Astrocyte (in vitro differentiated cells and primary cell): Measurements from ENCODE around the gene CREB3L2. TPM values are rescaled to one million over a fixed set of nuclear protein-coding genes. Genes with fewer than 3 reads are reported as not detected.

Experiments used
- DNase-seq: peaks from one replicate; pipeline ENCODE4 v3.0.0-alpha.2; 2010; ENCODE audit warnings: low read depth
- FAIRE-seq: peaks from 2 replicates; lab custom pipeline; 2011; peaks lifted over from hg19 to GRCh38; lab: Jason Lieb, UNC
- H2AFZ ChIP-seq: 2 replicates; pipeline ENCODE4 v1.6.0; 2012; ENCODE audit warnings: low read depth, low read length, inconsistent platforms
- H3K27ac ChIP-seq: 2 replicates; pipeline ENCODE4 v1.5.1; 2011; ENCODE audit warnings: low read depth, low read length, inconsistent platforms
- H3K27me3 ChIP-seq: 2 replicates; pipeline ENCODE4 v1.6.0; 2011; ENCODE audit warnings: low read length, inconsistent platforms; ENCODE audit not compliant: insufficient read depth
- H3K36me3 ChIP-seq: 2 replicates; pipeline ENCODE4 v1.5.1; 2011; ENCODE audit warnings: low read length, inconsistent platforms; ENCODE audit not compliant: insufficient read depth
- H3K4me1 ChIP-seq: 2 replicates; pipeline ENCODE4 v1.5.1; 2011; ENCODE audit warnings: low read length, inconsistent platforms; ENCODE audit not compliant: insufficient read depth
- H3K4me2 ChIP-seq: 2 replicates; pipeline ENCODE4 v1.6.0; 2012; ENCODE audit warnings: low read length, inconsistent platforms
- H3K4me3 ChIP-seq: 2 replicates; pipeline ENCODE4 v1.5.1; 2011; ENCODE audit warnings: low read depth, mild to moderate bottlenecking, low read length, inconsistent platforms; ENCODE audit not compliant: insufficient read depth
- H3K79me2 ChIP-seq: 2 replicates; pipeline ENCODE4 v1.6.0; 2012; ENCODE audit warnings: mild to moderate bottlenecking, low read length, inconsistent platforms; ENCODE audit not compliant: insufficient read depth
- H3K9ac ChIP-seq: 2 replicates; pipeline ENCODE4 v1.6.0; 2012; ENCODE audit warnings: mild to moderate bottlenecking, low read length, inconsistent platforms
- H3K9me3 ChIP-seq: 2 replicates; pipeline ENCODE4 v1.5.1; 2012; ENCODE audit warnings: low read depth, mild to moderate bottlenecking, low read length, inconsistent platforms; ENCODE audit not compliant: insufficient read depth
- H4K20me1 ChIP-seq: 2 replicates; pipeline ENCODE4 v1.6.0; 2012; ENCODE audit warnings: low read length, inconsistent platforms; ENCODE audit not compliant: insufficient read depth
- H3K27ac Mint-ChIP-seq: one replicate; pipeline ENCODE4 v1.8.0; 2021; ENCODE audit warnings: mild to moderate bottlenecking, mixed read lengths; ENCODE audit not compliant: unreplicated experiment
- H3K27me3 Mint-ChIP-seq: one replicate; pipeline ENCODE4 v1.8.0; 2021; ENCODE audit warnings: low read depth, mixed read lengths; ENCODE audit not compliant: unreplicated experiment
- H3K36me3 Mint-ChIP-seq: one replicate; pipeline ENCODE4 v1.8.0; 2021; ENCODE audit warnings: low read depth, mixed read lengths; ENCODE audit not compliant: unreplicated experiment
- H3K4me1 Mint-ChIP-seq: one replicate; pipeline ENCODE4 v1.8.0; 2021; ENCODE audit warnings: low read depth, mixed read lengths; ENCODE audit not compliant: unreplicated experiment
- H3K4me3 Mint-ChIP-seq: one replicate; pipeline ENCODE4 v1.8.0; 2021; ENCODE audit warnings: mild to moderate bottlenecking, moderate library complexity, mixed read lengths; ENCODE audit not compliant: unreplicated experiment
- H3K9me3 Mint-ChIP-seq: one replicate; pipeline ENCODE4 v1.8.0; 2021; ENCODE audit warnings: mild to moderate bottlenecking, mixed read lengths; ENCODE audit not compliant: unreplicated experiment
- EZH2 ChIP-seq: IDR thresholded peaks from 2 replicates; pipeline ENCODE4 v1.6.1; 2012; ENCODE audit warnings: mild to moderate bottlenecking, low read length, inconsistent platforms; ENCODE audit not compliant: insufficient read depth
- total RNA-seq: library from RNA; stranded (reverse); gene quantifications from 2 replicates; pipeline ENCODE4 v1.2.1, GENCODE V29; 2021
- TF ChIP-seq, protein P1 (sequence below): IDR thresholded peaks from 2 replicates; pipeline ENCODE4 v1.5.1; 2011; ENCODE audit warnings: low read depth, mild to moderate bottlenecking, inconsistent platforms, low read length, moderate library complexity; ENCODE audit not compliant: insufficient read depth

Gene CREB3L2
- total RNA-seq, 1 donor from 2014 or later, result 116 TPM

DNA sequence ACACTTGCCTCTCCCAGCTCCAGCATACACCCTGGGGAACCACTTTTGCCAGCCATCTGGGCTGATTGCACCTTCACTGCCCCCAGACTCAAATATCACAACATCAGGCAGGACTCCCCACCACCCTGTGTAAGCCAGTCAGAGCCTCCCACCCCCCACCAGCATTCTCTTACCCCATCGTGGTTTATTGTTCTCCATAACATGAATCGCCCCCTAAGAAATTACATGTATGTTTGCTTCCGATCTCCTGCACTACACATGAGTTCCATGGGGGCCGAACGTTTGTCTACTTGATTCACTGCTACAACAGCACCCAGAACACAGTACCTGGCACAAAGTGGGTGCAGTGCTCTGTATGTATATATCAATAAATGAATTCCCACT lies 39.4 kb downstream of the CREB3L2 start:
- H4K20me1 ChIP-seq, result peaks cover 75% of the 10 kb centered on the region
- H3K4me3 Mint-ChIP-seq, result peak overlapping the region; percentile 64

DNA sequence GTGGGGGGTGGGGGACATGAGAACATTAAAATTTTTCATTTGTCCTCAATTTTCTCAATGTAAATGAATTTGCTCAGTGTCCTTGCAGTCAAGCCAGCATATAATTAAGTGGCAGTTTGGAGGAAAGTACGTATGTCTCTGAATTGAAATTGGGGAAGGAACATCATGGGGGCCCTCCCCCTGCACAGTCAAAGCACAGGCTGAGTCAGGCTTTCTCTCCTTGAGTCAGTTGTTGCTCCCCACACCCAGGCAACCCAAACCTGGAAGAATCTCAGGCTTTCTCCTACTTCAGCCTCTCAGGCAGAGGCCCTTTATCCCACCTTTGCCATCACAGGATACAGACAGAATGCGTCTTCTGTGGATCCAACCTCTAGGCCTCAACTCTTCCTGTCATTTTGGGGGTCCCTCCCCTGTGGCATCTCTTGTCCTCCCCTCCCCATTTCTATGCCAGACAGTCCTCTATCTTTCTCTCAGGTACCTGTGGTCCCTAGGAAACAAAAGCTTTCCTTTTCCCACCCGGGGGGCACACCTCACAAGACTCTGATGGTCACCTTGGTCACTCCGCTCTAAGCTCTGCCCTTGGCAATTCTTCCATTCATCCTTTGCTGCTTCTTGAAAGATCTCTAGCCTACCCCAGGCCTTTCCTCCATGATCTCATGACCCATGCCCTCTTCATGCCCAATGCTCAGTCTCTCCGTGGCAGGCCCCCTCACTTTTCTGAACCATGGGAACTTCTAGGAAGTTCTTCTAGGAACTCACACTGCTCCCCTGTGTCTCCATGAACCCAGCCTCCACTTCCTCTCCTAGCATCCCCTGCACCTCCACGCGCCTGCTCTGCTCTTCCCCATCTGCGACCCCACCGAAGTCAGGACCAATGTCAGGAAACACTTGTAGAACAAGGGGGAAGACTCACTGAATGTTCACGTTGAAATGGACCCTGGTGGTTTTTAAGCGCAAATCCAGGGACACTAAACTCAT lies 40.4 kb downstream of the CREB3L2 start:
- Histone ChIP-seq H3K9ac (no peak overlapping the region), H3K27ac (peak overlapping the region; percentile 5), H4K20me1 (peaks cover 79% of the 10 kb centered on the region), H2AFZ (no peak overlapping the region), H3K4me1 (peaks cover 15% of the 10 kb centered on the region), H3K4me3 (no peak overlapping the region), H3K79me2 (peaks cover 99% of the 10 kb centered on the region), H3K9me3 (no peaks in the 10 kb centered on the region), H3K36me3 (peaks cover 16% of the 10 kb centered on the region), H3K27me3 (no peaks in the 10 kb centered on the region), H3K4me2 (peak overlapping the region; percentile 39)
- H3K4me3 Mint-ChIP-seq, result peak overlapping the region; percentile 58
- no peaks in the 10 kb centered on the region for H3K27me3 Mint-ChIP-seq
- TF ChIP-seq EZH2, result no peak
- TF ChIP-seq, protein P1, sequence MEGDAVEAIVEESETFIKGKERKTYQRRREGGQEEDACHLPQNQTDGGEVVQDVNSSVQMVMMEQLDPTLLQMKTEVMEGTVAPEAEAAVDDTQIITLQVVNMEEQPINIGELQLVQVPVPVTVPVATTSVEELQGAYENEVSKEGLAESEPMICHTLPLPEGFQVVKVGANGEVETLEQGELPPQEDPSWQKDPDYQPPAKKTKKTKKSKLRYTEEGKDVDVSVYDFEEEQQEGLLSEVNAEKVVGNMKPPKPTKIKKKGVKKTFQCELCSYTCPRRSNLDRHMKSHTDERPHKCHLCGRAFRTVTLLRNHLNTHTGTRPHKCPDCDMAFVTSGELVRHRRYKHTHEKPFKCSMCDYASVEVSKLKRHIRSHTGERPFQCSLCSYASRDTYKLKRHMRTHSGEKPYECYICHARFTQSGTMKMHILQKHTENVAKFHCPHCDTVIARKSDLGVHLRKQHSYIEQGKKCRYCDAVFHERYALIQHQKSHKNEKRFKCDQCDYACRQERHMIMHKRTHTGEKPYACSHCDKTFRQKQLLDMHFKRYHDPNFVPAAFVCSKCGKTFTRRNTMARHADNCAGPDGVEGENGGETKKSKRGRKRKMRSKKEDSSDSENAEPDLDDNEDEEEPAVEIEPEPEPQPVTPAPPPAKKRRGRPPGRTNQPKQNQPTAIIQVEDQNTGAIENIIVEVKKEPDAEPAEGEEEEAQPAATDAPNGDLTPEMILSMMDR, result no peak
- peak overlapping the region; percentile 12 for H3K27ac Mint-ChIP-seq
- DNase-seq (peak; percentile 29), FAIRE-seq (no peak)
- H3K36me3 Mint-ChIP-seq, result peaks cover 29% of the 10 kb centered on the region
- peaks cover 53% of the 10 kb centered on the region for H3K4me1 Mint-ChIP-seq
- H3K9me3 Mint-ChIP-seq, result peaks cover 2% of the 10 kb centered on the region

More for the DNA sequence above, 39.4 kb downstream of the CREB3L2 start:
- Histone ChIP-seq H3K9ac (no peak overlapping the region), H3K9me3 (no peaks in the 10 kb centered on the region), H2AFZ (no peak overlapping the region), H3K79me2 (peaks cover 99% of the 10 kb centered on the region), H3K4me1 (peaks cover 25% of the 10 kb centered on the region), H3K4me3 (no peak overlapping the region), H3K36me3 (peaks cover 16% of the 10 kb centered on the region), H3K4me2 (no peak overlapping the region), H3K27me3 (no peaks in the 10 kb centered on the region), H3K27ac (no peak overlapping the region)
- no peak for FAIRE-seq
- no peak for DNase-seq
- TF ChIP-seq, protein P1, result no peak
- TF ChIP-seq EZH2, result no peak
- Mint-ChIP-seq H3K27ac (peak overlapping the region; percentile 50), H3K9me3 (peaks cover 2% of the 10 kb centered on the region), H3K36me3 (peaks cover 30% of the 10 kb centered on the region), H3K4me1 (peaks cover 56% of the 10 kb centered on the region), H3K27me3 (no peaks in the 10 kb centered on the region)

DNA sequence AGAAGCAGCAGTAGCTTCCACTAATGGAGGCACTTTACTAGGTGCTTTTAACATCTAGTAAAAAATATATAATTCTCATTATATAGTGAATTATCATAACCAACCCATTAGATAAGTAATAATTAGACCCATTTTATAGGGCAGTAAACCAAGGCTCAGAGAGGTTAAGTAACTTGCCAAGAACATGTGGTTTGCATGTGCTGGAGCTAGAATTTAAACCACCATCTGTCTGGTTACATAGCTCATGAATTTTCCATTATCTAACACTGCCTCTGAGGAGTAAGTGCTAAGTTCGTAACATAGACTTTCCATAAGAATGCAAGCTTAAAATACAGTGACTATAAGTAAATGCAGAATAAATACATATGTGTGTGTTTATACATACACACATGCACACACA lies 41.9 kb downstream of the CREB3L2 start:
- peaks cover 16% of the 10 kb centered on the region for H3K36me3 ChIP-seq
- FAIRE-seq (no peak), DNase-seq (no peak)
- H3K9ac ChIP-seq, result no peak overlapping the region
- Mint-ChIP-seq H3K9me3 (peaks cover 2% of the 10 kb centered on the region), H3K4me1 (peaks cover 52% of the 10 kb centered on the region), H3K36me3 (peaks cover 32% of the 10 kb centered on the region), H3K27me3 (no peaks in the 10 kb centered on the region), H3K4me3 (no peak overlapping the region), H3K27ac (no peak overlapping the region)
- TF ChIP-seq EZH2, result no peak
- TF ChIP-seq, protein P1, result no peak
- peaks cover 80% of the 10 kb centered on the region for H4K20me1 ChIP-seq
- H3K79me2 ChIP-seq, result peaks cover 99% of the 10 kb centered on the region
- no peak overlapping the region for H3K27ac ChIP-seq
- H3K9me3 ChIP-seq, result no peaks in the 10 kb centered on the region
- no peak overlapping the region for H3K4me2 ChIP-seq
- H3K4me3 ChIP-seq, result no peak overlapping the region
- H3K4me1 ChIP-seq, result peaks cover 15% of the 10 kb centered on the region
- no peak overlapping the region for H2AFZ ChIP-seq
- H3K27me3 ChIP-seq, result no peaks in the 10 kb centered on the region
